ENCODE results near the gene MAT2B.
A peak's percentile ranks its signal among the peaks of the same experiment; 100 is the strongest.
"Not testable (repeated sequence)": the region's sequence is repeated elsewhere in the genome, so short reads cannot be mapped to it uniquely, and the experiment has no call there.

MAT2B gene

DNA sequence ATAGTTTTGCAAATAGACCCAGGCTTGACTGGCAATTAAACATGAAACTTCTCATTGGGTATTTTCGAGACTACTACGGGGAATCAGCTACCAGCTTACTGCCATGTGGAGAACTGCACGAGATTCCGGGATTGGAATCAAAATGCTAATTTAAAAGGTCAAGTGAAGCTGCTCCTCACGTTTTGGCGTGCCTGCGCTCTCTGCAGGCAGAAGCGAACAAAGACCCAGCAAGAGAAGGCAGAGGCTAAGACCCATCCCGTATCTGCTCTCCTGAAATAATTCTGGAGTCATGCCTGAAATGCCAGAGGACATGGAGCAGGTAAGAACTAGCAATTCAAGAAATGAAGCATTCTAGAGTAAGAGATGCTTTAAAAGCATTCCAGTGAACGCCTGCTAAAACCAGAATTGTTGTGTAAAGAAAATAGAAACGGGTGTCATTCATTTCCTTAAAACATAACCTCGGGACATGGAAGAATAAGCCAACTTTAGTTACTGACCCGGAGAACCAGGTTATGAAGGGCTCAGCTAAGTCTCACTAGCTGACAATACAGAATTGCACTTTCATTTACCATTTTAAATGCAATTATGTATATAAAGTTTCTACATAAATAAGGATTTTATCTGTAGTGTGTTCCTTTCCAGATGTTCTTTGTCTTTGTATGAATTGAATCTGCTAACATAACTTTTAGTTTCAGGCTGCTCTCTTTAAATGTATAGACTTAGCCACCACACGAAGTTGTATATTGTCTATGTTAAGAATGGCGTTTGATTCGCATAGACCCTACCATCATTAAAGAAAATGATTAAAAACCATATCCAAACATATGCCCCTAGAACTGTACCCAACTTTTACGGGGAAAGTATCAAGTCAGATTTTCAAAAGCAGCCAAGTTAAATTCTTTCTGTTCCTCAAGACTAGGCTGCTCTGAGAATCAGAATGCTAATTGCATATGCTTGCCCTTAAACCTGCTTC lies 2.0 kb upstream of the MAT2B start:
- no peak for DNase-seq (ENCODE audit: low read depth)

DNA sequence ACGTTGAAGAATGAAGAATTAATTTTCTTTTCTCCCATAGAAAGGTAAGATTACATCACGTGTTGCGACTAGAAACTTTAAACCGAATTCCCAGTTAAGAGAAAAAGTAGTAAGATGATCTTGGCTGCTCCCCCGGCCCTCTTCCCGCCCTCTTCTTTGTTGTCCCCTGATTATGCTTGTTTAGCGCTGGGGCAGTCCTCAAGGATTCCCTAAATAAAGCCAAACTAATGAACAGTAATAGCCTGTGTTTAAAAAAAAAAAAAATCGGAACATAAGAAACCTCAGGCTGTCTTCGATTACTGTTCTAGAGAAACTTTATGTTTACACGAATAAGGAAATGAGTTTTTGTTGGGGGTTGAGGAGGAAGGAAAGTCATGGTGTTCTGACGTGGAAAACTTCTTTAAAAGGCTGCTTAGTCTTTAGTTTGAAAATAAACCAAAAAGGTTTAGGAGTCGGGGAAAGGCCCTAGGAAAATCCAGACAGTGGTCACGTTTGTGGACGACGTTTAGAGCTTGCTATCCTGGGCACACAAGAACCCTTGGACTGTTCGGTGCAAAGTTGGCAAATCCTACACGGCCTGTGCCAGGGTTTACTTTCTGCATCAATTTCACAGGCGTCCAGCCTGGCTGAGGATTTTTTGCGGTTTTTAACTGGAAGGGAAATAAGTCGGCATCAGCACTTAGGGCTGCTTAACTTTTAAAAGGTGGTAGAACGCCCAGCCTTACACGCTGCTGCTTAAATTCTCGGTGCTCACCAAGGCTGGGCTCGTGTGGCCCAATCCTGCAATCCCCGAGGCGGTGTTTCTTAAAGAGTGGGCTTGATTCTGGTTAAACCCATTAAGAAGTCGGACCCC lies 1.1 kb upstream of the MAT2B start:
- DNase-seq (ENCODE audit: low read depth), result no peak

DNA sequence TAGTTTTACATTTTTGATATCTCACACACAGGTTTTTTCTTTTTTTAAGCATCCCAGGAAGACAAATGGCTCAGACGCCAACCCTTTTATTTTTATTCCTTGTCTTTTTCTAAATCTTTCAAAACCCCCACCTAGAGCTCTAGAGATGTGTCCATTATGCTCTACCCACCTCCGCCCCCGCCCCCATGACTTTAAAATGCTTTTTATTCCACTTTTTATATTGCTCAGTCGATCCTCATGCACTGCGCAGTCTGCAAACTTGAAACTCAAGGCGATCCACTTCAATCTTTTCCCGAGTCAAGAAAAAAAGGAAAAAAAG lies 411 bp upstream of the MAT2B start:
- no peak for DNase-seq (ENCODE audit: low read depth)

DNA sequence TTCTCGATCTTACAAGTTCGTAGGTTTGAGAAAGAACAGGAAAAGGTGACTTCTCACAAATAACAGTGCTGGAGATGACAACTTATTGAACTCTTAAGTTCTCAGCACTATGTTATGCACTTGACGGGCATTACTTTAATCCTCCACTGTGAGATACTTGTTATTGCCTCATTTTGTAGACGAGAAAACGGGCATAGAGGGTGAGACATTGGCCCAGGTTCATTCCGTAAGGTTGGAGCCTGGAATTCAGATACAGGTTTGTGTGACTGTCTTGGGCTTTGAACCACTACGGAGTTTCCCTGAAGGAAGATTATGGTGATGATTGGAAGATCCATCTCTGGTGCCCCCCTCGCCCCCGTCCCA lies 657 bp downstream of the MAT2B start:
- no peak for DNase-seq (ENCODE audit: low read depth)

DNA sequence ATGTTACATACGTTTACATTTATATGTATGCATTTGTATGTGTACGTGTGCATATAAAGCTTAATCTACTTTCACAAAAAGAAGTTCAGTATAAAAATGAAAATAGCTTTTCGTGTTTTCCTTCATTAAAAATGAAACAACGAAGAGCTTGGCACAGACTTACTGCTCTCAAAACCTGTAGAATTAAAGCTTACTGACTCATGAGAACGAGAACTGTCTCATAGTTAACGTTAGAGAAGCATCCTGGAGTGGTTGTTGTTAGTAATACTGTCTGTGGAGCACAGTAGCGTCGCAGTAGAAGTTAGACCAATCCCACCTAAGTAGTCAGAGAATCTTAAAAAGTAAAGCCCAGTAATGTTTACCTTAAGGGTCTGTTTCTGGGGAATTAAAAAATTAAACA lies 1.3 kb downstream of the MAT2B start:
- DNase-seq (ENCODE audit: low read depth), result no peak

DNA sequence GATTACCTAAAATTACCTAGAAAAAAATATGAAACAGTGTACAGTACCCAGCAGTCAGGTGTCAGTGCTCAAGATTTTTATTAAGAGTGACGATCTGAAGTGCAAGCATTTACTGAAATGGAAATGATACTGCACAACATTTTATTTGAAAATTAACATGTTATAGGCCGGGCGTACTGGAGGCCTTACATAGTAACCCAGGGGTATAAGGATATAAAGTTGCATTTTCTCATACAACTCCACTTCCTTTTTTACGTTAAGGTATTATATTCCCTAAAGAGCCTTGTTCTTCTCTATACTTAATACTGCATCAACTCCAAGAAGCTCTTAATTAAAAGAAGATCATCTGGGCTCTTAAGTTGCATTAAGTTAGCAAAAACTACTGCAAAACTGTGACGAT lies 3.3 kb downstream of the MAT2B start:
- DNase-seq (ENCODE audit: low read depth), result no peak

DNA sequence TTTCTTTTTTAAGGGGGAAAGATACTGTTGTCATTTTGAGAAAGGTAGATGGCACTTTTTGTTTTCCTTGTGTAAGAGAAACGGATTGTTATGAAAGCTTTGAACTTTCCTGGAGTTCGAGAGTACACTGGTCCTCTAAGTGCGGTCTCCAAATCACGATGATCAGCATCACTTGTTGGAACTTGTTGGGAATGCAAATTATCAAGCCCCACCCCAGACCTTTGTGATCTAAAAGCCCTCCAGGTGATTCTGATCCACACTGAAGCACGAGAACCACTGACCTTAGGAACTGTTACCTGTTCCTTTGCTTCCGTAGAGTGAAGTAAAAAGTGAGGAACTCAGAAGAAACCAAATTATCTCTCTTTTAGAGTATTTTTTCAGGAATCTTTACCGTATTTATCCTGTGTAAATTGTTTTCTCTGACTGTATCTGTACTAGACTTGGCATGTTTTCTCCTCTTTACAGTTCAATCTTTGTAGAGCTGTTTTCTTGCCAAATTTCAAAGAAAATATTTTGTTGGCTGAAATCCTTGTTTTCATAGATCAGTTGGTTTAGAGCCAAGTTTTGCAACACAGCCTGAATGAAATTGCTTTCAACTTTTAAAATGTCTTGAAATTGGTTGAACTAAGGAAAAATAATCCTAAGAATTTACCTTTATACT lies 4.0 kb downstream of the MAT2B start:
- DNase-seq (ENCODE audit: low read depth), result no peak

DNA sequence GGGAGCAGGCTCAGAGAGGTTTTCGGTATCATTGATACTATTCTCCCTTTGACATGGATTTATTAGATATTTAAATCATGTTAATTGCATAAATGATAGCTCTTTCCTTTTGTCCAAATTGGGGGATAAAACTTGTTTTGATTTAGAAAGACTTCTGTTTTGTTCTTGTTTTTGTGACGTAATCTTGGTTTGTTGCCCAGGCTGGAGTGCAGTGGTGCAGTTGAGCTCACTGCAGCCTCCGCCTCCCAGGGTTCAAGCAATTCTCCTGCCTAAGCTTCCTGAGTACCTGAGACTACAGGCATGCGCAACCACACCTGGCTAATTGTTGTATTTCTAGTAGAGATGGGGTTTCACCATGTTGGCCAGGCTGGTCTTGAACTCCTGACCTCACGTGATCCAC lies 7.1 kb downstream of the MAT2B start:
- DNase-seq (ENCODE audit: low read depth), result no peak

DNA sequence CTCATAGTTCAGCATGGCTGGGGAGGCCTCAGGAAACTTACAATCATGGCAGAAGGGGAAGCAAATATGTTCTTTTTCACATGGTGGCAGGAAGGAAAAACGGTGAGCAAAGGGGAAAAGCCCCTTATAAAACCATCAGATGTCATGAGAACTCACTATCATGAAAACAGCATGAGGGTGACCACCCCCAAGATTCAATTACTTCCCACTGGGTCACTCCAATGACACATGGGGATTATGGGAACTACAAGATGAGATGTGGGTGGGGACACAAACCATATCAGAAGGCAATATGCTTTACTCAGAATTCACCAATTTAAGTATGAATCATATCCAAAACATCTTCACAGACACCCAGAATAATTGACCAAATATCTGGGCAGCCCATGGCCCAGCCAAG lies 19.7 kb downstream of the MAT2B start:
- DNase-seq (ENCODE audit: low read depth), result no peak

DNA sequence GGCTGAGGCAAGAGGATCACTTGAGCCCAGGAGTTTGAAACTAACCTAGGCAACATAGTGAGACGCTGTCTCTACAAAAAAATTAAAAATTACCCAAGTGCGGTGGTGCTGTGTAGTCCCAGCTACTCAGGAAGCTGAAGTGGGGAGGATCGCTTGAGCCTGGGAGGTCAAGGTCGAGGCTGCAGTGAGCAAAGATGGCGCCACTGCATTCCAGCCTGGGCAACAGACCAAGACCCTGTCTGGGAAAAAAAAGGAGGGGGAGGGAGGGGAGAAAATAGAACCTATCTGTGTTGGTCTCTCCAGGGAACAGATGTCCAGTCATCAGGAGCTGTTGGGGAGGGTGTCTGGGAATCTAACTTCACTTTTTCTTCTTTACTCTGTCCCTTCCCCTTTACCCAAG lies 24.3 kb downstream of the MAT2B start:
- DNase-seq (ENCODE audit: low read depth), result no peak

DNA sequence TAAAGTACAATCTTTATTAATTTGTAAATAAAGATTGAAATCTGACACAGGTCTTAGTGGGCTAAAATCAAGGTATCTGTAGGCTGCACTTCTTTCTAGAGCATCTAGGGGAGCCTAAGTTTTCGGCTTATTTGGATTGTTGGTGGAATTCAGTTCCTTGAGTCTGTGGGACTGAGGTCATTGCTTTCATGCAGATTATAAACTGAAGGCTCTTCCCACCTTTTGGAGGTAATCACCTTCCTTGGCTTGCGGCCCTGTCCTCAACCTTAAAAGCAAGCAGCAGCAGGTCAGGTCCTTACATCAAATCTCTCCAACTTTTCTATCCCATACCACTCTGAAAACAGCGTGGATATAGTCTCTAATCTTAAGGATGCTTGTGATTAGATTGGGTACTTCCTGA lies 25.9 kb downstream of the MAT2B start:
- DNase-seq (ENCODE audit: low read depth), result no peak

DNA sequence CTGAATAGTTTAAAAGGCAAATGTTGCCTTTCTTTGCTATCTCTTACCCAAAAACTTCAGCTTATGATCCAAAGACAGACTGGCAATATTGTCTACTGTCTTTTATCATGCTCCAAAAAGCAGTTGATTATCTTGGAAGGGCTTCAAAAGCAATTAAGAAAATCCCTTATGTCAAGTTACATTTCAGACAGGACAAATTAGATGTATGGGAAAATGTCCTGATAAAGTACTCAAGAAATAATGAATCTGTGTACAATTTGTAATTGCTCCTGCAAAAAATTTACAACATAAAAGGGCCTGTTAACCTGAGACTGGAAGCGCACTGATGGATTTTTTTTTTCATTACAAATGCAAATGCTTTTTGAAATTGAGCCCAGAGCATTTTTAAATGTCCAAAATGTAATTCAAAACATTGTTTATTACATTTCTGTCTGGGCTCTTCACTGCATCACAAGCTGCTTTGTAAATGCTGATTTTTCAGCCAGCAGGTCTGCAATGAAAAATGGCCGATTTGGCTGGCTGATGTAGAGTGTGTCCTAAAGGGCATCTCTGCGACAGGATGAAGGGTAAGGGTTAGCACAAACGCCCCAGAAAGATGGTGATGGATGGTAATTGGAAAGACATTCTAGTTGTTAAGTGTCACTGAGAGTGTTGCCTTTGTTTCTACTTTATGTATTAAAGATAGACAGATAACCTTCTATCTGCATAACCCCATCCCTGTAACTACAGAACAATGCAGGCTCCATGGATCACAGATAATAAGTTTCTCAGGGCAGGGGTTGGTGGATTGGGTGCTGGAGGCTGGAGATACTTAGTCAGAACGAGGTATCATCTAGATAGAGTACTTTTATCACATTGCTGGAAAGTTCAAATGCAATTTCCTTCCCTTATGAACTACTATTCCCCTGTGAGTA lies 27.0 kb downstream of the MAT2B start:
- no peak for DNase-seq (ENCODE audit: low read depth)

DNA sequence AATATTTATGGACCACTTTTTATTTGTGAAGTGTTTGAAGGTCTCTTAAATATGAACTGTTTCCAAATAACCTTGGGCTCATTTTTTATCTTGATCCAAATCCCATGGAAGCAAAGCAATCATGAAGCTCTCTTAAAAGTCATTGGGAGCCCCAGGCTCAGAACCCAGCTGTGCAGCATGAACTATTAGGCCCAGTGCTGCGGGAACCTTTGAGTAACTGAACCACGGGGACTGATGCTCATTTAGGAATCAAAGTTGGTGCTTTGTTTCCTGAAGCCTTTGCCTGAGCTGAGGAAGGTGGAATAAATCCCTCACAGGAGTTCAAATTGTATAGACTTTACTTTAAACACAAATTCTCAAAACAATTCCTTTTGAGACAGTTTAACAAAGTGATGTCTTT lies 27.8 kb downstream of the MAT2B start:
- DNase-seq (ENCODE audit: low read depth), result no peak

DNA sequence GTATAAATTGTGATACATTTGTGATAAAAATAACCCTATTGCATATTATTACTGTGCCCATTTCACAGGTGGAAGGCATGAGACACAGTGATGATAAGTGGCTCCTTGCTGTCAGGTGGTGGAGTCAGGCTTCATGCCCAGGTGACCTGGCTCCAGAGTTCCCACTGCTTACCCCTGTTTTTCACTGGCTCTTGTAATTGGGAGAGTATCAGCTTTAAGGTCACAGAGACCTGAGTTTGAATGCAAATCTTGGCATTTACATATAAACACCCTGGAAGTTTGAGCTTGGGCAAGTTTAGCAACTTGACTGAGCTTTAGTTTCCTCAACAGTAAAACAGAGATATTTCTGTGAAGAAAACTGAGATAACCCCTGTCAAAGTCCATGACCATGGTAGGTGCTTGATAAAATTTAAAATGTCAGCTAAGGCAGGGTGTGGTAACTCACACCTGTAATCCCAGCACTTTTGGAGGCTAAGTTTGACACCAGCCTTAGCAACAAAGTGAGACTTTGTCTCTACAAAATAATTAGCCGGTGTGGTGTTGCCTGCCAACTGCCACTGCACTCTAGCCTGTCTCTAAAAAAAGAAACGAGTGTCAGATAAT lies 29.2 kb downstream of the MAT2B start:
- DNase-seq (ENCODE audit: low read depth), result no peak

DNA sequence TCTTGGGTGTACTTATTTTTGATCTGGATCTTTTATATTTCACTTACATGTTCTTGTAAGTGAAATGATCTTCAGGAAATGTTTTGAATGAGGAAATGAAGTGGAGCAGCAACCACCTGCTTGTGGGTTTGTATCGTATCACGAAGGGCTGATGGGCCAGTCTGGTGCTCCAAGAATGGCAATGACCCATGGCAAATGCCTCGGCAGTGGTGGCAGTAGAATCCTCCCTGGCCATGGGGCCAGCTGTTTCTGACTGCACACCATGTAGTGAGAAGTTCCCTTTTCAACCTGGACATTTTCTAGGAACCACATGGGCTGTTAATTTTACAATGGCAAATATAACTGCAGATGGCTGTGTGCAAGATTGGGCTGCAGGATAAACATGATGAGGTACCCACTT lies 29.9 kb downstream of the MAT2B start:
- no peak for DNase-seq (ENCODE audit: low read depth)

DNA sequence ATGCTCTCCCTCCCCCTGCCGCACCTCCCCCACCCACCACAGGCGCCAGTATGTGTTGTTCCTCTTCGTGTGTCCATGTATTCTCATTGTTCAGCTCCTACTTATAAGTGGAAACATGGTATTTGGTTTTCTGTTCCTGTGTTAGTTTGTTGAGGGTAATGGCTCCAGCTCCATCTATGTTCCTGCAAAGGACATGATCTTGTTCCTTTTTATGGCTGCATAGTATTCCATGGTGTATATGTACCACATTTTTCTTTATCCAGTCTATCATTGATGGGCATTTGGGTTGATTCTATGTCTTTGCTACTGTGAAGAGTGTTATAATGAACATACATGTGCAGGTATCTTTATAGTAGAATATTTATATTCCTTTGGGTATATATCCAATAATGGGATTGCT lies 31.0 kb downstream of the MAT2B start:
- not testable (repeated sequence) for DNase-seq (ENCODE audit: low read depth)

DNA sequence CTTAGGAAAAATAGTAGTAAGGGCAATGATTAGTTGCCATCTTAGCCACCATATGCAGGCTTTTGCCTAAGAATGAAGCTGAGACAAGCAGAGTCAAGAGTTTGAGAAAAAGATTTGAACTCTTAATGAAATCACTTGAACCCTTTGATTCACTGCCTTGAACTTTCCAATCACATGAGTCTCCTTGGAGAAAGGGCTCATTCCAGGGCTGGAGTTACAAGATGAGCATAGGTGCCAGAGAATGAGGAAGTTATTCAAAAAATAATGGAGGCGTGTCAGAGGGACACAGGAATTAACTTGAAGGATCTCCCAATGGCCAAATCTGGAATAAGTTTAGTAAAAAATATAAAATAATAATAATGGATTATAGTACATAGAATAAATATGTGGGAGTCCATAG lies 35.3 kb downstream of the MAT2B start:
- DNase-seq (ENCODE audit: low read depth), result no peak

DNA sequence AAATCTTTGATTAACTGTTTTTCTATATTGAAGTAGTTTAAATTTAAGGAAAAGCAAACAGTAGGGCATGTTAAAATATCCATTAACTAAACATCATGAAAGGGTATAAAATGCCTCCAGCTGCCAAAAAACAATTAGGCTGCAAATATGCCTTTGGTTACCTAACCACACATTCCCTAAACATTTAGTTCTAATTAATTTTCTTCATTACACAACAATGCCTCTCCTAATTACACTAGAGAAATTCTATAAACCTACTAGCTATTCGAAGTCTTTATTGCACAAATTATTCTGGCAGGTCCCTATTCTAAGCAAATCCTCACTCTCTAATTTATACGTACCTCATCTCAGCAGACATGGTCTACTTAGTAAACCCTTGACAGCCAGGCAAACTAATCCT lies 37.4 kb downstream of the MAT2B start:
- no peak for DNase-seq (ENCODE audit: low read depth)

DNA sequence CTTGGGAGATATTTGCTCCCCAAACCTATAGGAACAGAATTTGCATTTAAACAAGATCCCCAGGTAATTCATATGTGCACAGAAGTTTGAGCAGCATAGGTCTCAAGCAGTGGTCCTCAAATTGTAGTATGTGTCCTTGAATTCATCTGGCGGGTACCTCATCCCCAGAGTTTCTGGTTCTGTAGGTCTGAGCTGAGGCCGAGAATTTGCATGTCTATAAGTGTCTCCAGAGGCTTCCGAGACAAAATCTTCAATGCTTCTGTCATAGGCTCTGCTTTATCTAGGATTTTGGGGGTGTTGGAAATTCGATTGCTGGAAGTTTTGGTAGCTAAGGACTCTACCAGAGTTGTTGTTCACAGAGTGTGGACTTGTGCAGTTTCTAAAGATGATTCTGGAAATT lies 38.6 kb downstream of the MAT2B start:
- DNase-seq (ENCODE audit: low read depth), result no peak

DNA sequence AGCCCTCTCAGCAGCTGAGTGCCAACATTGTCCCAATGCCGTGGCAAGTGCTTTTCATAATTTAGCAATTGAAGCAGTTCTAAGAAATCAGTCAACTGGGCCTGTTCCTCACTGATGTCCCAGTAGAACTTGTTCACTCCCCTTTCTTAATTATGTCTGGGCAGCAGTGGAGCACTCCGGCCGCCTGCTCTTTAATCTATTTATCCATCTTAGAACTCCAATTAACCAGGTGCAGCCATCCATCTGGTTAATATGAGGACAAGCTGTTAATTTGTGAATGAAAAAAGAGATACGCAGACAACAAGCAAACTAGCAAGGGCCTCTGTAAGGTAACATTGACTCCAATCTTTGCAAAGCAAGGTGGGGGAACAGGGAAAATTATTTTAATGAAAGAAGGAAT lies 39.4 kb downstream of the MAT2B start:
- no peak for DNase-seq (ENCODE audit: low read depth)

DNA sequence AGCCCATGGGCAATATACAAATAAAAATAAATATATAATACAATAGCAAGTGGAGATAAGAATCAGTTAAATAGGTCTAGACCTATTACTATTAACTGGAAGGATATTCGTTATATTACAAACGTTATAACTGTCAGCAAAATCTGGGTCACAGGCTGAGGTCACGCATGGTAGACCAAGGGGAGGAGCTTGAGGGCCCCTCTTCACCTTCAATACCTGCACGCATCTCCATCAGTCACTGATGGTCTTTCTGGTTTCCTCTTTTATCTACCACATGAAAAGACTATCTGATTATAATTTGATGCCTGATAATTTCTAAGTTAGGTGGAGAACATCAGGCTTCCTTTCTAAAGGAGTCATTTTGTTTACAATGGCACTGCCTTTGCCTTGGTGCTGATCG lies 43.2 kb downstream of the MAT2B start:
- peak; percentile 31 for DNase-seq (ENCODE audit: low read depth)

Data from T-helper 22 cell (primary cell).